Activated CD4-positive, CD25-positive, alpha-beta regulatory T cell treated with anti-CD3 and anti-CD28 coated beads, Interleukin-2, amount 50 U/mL, for 72 hours (primary cell): ENCODE data around the gene TICAM2.
"Not testable (repeated sequence)": the region's sequence is repeated elsewhere in the genome, so short reads cannot be mapped to it uniquely, and the experiment has no call there.

Experiments
- DNase-seq: peaks from one replicate; pipeline ENCODE4 v3.0.0; 2021

The TICAM2 gene, protein sequence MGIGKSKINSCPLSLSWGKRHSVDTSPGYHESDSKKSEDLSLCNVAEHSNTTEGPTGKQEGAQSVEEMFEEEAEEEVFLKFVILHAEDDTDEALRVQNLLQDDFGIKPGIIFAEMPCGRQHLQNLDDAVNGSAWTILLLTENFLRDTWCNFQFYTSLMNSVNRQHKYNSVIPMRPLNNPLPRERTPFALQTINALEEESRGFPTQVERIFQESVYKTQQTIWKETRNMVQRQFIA

DNA sequence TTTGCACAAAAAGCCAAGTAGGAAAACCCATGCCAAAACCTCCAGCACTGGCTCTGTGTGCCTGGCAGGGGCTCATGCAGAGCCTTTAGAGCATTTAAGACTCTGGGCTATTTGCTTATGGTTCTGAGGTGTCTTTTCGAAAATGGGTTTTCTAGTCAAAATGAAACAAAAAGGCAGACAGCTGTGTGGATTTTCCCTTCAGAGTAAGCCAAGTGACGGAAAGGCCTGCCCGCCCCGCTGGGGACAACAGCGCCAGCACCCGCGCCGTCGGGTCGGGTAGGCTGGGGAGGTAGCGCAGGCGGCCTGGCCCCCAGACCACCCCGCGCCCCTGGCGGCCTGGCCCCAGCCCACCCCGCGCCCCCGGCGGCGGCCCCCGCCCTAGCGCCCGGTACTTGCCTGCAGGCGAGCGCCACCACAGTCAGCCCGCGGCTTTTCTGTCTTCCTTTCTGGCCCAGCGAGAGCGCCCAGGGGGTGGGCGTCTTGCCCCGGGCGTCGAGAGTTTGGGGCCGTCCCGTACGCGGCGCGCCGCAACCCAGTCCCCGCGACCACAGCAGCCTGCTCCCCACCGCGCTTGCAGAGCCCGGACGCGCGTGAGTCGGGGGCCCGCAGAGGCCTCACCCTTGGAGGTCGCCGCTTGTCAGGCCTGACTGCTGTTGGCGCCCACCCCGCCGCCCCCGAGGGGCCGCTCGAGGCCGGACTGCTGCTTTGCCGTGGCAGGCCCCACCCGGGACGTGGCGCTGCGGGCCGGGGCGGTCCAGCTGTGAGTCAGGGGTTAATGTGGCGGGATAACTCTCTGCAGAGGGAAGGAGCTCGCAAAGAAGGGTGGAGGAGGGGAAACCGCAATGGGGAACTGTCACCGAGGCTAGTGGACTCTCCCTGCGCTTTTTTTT, at the start of gene TICAM2:
Gene TICAM2, minus strand, starts transcription at position 779 of the 890 bp plus-strand sequence. CDS start 21,223 bp downstream, outside the sequence.
- DNase-seq, result peak; percentile 74

DNA sequence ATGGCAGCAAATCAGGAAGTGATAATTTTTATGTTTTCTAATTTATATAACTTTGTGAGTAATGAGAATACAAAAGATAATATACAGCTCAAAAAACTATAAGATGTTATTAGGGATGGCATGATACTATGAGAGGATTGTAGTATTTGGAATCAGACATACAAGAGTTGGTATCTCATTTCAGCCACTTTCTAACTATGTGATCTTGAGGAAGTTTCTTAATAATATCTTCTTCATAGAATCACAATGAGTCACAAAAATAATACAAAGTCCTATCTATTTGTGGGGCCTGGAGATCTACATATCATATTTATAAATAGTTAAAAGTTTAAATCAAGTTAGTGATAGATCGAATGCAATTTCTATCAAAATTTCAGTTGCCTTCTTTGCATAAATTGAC, 47.3 kb upstream of the TICAM2 start:
- no peak for DNase-seq

DNA sequence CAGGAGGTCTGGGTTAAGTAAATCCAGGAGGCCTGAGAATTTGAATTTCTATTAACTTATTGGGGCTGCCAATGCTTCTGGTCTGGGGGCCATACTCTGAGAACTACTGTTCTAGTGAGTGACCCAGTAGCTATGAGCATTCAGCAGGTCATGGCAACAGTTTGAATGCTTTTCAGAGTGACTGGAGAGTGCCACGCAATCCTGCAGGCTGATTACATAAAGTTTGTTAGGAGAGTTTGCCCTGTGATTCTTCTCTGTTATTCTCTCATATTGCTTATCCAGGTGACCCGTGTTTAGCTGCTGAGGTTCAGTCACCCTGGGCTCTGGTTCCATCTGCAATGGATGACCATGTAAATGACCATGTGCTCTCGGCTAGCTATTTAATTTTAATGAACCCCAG, 45.8 kb upstream of the TICAM2 start:
- DNase-seq, result no peak

DNA sequence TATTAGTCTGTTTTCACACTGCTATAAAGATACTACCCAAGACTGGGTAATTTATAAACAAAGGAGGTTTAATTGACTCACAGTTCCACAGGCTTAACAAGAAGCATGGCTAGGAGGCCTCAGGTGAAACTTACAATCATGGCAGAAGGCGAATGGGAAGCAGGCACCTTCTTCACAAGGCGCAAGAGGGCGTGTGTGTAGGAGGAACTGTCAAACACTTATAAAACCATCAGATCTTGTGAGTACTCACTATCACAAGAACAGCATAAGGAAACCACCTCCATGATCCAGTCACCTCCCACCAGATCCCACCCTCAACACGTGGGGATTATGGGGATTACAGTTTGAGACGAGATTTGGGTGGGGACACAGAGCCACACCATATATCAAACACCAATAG, 43.1 kb upstream of the TICAM2 start:
- not testable (repeated sequence) for DNase-seq

DNA sequence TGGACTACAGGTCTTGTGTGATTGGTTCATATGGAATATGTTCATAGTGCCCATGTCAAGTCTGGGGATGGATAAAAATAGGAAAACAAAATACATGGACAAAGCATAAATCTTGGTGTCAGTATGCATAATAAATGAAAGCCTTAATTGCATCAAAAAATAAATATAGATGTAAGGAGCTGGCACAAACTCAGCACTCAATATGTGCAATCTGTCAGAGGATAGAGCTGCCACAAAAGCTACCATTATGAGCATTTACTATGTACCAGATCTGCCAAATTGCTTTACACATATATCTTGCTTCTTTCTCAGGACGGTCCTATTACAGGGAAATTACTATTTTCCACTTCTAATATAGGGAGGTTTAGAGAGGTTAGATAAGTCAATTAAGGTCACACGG, 41.8 kb upstream of the TICAM2 start:
- DNase-seq, result no peak

DNA sequence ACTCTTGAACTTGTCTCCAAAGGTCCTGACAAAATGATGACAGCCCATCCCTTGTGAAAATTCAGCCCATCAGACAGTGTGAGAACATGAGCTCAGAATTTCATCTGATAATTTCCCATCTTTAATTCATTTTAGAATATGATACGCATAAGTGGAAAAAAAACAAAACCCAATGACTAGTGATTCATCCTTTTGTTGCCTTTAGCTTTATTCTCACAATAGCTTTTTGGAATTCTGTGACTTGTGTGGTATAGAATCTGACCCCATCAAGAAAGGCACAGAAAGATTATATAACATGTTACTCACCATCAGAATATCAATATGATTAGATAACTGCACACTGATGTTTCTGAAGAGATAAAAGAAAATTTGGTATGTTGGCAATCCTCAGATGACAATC, 39.7 kb upstream of the TICAM2 start:
- DNase-seq, result no peak

DNA sequence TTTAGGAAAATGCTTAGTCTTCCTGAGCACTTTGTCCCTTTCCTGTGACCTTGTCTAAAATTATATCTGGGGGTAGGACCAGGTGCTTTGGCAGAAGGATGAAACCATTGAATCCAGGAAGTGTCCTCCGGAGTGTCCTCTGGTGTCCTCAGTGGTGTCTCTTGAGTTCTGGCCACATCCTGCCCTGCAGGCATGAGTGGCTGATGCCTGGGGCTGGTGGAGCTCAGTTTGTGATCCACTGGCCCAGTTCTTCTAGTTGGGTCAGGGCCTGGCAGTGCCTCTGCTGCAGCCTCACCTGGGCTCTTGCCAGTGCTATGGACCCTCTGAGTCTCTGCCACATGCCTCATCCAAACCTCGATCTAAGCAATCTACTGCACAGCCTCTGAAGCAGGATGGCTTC, 38.0 kb upstream of the TICAM2 start:
- no peak for DNase-seq

DNA sequence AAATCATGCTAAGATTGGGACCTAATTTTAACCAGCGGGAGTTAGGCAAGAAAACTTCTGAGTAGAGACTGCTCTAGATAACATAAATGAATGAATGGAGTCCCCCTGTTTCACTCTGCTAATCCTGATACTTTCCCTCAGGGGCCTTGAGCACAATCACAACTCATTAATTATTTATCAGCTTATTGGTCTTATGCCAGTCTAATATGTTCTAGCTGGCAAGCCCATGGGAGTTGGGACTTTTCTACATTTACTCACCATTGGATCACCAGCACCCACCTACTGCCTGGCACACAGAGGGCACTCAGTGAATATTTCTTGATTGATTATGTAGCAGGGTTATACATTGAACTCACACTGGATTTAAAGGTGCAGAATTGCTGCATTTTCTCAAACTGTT, 37.1 kb upstream of the TICAM2 start:
- DNase-seq, result no peak

DNA sequence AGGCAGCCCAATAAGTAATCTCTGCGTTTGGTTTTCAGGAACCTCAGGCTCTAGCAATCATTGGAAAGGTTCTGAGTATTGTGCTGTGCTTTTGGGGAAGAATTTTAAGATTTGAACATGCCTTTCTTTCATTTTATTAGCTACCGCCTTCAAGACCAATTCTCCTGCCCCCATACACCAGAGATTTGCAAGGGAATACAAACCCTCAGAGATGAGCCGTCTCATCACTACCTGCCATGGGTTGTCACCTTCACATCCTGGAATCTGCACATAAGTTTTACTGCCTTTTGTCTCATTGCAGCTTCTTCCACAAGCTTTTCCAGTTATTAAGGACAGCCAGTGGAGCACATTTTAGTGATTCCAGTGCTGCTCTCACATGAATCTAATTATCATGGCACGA, 35.2 kb upstream of the TICAM2 start:
- DNase-seq, result no peak

DNA sequence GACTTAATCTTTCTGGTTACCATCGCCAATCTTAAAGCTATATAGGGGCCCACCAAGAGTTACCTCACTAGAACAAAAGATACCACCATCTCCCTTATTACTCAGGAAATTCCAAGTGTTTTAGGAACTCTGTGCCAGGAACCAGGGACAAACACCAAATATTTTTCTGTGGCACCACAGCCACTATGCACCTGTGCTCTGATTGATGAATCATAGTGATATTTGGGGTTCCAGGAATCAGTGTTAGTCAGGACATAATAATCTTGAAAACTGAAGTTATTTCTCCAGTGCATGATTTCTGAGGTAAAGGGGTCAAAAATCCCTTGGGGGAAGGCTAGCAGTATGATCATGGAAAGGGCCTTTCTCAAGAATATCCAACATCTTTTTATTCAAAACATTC, 33.7 kb upstream of the TICAM2 start:
- DNase-seq, result no peak

DNA sequence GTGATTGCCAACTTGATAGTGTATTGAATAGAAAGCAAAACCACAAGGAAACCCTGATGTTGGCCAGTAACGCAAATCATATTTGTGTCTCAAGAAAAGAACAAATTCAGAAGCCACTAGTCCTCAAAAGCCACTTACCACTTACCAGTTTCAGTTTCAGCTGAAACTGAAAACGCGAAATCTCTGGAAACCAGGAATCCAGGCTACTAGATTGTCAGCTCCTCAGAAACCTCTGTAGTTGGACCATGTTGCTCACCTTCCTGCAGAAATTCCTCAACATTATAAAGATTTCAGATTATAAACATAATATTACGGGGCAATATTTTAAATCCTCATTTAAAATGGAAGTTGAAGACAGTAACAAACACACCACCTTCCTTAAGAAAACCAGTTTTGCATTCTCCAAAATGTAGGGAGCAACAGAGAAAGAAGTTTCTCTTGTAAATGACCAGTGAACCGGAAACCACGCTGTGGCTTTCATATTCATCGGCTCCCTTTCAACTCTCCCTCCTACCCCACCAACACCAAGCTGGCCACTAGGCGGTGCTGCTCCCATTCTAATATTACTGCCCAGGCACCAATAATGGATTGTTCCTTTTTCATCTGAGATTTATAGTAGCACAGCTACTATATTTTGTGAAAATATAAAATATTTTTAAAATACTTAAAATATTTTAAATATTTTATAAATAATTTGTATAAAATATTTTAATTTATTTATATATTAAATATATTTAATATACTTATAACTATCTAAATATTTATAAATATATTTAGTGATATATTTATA, 32.3 kb upstream of the TICAM2 start:
- peak; percentile 82 for DNase-seq

DNA sequence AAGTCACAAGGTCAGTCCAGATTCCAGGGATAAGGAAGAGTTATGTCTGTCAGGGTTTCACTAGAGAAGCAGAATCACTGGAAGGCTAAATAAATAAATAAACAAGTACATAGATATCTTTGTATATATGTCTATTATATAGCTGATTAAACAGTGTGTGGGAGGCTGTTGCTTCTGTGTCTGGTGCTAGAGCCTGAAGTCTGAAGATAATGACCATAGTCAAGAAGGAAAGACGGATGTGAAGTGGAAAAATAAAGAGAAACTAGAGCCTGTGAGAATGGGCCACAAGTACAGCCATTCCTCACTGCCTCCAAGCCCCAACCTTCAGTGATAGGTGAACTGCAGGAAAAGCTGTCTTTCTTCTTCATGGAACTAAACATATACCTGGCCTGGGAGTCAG, 27.6 kb upstream of the TICAM2 start:
- DNase-seq, result no peak

DNA sequence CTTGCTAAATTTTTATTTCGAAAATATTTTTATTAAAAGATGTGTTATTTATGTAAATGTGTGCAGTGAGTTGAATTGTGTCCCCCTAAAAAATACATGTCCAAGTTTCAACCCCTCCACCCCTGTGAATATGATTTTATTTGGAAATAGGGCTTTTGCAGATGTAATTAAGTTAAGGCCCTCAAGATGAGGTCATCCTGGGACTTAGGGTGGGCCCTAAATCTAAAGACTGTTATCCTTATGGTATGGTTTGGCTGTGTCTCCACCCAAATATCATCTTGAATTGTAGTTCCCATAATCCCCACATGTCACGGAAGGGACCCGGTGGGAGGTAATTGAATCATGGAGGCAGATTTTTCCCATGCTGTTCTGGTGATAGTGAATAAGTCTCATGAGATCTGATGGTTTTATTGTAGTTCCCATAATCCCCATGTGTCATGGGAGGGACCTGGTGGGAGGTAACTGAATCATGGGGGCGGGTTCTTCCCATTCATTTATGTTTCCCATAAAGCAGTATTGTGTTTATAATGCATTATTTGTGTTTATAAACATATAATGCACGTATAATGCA, 25.1 kb upstream of the TICAM2 start:
- no peak for DNase-seq

DNA sequence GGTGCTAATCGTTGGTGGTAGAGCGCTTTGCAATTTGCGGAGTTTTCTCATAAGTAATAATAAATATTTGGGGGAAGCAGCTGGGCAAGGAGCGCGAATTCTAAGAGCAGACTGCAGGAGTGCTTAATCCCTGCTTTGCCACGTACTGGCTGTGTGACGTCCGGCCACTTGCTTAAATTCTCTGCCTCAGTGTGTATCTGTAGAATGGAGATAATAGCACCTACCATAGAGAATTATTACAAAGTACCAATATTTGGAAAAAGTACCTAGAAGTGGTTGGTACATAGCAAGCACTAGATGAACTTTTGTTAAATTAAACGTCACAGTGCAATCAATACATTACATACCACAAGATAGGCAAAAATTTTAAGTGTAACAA, 24.2 kb upstream of the TICAM2 start:
- DNase-seq, result no peak

DNA sequence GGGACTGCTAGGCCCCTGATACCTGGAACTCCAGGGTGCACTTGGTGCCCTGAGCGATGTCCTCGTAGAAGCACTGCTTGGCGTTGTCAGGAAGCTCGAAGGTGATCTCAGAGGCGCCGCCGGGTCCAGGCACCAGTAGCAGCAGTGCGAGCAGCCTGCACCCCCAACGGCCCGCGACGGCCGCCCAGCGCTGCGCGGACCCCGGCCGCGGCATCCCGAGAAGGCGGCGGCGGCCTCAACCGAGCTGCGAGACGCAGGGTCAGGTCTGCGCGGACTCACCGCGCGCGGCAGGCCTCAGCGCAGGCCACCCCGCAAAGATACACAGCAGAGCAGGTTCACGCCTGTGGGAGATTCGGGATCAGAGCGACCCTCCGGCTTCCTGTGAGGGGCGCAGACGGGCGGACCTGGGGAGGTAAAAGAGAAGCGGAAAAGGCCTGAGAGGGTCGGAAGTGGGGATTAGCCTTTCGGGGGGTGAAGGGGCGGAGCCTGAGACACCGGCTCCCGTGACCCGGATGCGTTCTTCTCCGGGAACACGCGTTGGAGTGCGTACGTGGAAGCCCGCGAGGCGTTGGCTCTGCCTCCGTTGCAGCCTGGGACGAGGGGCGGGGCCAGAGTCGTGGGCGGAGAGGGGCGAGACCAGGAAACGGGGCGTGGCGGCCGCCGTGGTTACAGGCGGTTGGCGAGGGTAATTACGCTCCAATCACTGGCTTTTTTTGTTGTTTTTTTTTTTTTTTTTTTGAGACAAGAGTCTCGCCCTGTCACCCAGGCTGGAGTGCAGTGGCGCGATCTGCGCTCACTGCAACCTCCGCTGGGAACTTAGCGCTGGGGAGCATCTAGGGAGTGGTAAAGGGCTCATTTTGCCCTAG, 23.5 kb upstream of the TICAM2 start, which contains the start of gene TMED7:
Gene TMED7, minus strand, starts transcription at position 458 of the 866 bp plus-strand sequence. Its CDS starts 244 bp downstream, at position 214.
- DNase-seq, result peak; percentile 99

DNA sequence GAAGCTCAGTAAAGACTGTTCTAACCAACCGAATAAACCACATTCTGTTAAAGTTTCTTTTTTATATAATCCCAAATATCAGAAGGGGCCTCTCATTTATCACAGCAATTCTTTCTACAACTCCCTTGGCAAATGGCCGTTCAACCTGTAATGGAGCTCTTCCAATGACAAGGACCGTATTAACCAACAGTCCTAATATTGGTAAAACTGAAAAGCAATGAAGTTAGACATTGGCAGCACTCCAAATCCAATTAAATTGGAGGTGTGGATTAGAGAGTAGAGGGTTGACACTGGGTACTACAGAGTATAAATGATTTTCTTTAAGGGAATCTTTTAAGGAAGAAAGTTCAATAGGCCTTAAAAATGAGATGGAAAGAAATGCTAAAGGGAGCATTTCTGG, 22.7 kb upstream of the TICAM2 start:
- no peak for DNase-seq

DNA sequence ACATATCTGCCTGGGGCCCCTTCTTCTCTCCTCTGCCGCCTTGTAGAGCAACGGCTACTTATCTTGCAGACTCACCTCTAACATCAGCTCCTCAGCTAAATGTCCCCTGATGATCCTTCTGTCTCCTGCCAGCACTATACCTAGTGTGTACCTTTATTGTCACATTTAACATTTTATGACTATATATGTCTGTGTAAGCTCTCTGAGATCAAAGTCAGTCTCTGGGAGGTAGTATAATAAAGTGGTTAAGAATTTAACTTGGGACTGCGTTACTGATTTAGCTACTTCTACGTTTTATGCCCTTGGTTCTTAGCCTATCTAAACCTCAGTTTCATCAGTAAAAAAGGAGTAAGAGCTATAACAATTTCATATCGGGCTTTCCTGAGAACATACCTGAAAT, 21.4 kb upstream of the TICAM2 start:
- DNase-seq, result no peak

DNA sequence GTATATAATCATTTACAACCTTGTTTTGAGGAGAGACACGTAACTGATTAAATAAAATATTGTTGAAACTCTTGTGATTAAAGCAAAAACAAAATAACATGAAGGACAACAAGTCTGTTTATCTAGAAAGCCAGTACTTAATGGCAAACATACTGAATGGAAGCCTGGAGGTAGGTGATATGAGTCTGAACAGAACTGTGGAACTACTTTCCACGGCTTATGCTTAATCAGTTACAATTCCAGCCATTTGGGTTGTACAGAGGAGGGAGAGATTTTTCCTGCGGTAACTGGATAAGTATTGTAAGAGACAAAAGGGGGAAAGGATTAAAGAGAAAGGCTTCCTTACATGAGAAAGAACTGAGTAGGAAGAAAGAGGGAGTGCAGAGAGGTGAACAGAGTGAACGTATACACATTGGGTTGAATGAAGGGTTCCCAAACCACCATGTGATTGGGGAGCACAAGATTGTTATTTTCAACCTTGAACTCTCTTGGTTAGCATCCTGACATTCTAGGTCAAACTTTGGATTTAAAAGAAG, 19.2 kb upstream of the TICAM2 start:
- DNase-seq, result no peak

DNA sequence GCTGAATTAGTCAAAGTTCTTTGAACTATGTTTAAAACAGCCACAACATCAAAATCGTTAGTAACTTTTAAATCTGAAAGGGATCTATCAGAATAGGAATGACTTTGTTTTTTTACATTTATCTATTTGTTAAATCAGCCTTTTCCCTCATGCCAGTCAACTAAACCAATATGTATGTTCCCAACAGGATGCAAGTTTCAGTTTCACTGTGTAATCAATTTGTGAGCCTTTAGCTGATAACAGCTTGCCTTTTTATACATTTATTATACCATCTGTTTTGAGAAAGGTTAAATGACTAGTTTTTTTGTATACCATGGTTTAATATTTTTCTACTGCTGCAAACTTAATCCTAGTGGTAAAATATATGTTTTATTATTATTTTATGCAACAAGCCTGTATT, 14.6 kb upstream of the TICAM2 start:
- no peak for DNase-seq

DNA sequence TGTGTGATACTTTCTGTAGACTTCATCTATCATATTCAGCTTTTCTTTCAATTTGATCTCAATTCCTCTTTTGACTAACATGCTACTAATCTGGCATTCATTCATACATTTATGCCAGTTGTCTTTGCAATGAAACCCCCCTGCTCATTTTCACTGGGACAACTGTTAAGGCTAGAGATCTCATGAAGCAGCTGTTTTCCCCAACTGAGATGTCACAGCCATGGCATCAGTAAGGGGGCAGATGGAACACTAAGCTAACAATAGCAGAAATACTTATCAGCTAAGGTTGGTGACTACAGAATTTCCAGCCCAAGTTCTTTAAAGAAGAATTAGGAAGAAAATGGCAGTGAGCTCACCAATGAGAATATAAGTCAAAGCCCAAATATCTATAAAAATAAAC, 14.2 kb upstream of the TICAM2 start:
- no peak for DNase-seq

DNA sequence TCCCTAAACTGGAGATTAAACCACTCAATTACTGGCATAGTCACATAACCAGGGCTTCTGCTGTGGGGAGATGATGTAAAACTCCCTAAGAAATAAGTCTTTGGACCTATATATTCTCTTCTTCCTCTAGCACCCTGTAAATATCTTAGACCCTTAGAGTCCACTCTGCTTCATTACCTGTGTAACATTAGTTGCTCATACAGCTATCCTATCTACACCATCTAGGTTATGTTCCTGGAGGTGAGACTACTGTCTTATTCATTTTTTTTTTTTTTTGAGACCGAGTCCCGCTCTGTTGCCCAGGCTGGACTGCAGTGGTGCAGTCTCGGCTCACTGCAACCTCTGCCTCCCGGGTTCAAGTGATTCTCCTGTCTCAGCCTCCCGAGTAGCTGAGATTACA, 9.6 kb upstream of the TICAM2 start:
- DNase-seq, result no peak

DNA sequence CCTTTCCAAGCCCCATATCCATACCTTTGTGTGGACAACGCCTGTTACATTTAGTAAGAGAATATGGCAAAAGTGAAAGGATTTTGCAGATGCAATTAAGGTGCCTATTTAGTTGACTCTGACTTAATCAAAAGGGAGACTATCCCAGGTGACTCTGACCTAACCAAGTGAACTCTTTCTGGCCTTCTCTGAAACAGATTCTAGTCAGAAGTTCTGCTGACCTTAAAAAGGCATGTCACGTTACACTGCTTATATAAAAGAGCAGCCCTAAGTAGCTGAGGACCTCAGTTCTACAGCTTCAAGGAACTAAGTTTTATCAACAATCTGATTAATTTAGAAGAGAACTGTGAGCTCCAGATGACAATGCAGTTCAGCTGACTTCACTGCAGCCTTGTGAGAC, 5.7 kb upstream of the TICAM2 start:
- no peak for DNase-seq
